ENCODE results near the gene CROCC2. TPM values are rescaled to one million over a fixed set of nuclear protein-coding genes. Genes with fewer than 3 reads are reported as not detected.

CROCC2 gene
- total and polyA plus RNA-seq, 2 of the 13 experiments (the other 11 are each of a cell fraction or from before 2014, with no cell fraction given): not detected

GRCh38 chr2:240857039-240858008 lies 48.8 kb upstream of the CROCC2 start (continued):
- TF ChIP-seq SMAD9 (CRISPR knock-in tag; IDR thresholded peaks at IDR 0.05) (peak; percentile 97; the same call in 1 of the 2 replicates), MAFK (conservative IDR thresholded peaks at IDR 0.05 in 1 of 2, IDR thresholded peaks at IDR 0.05 in 1 of 2; ENCODE audit: low read length in 2 of 2) (no peak), ZFYVE20 (CRISPR knock-in tag; IDR thresholded peaks at IDR 0.05; ENCODE audit: borderline replicate concordance, low read depth) (0 out of 2 replicates have a peak, but pooled peaks have one; percentile 81), GATA4 (IDR thresholded peaks at IDR 0.05; ENCODE audit: borderline replicate concordance, low read depth) (peak; percentile 47; the same call in 1 of the 2 replicates), ZBTB37 (CRISPR knock-in tag; IDR thresholded peaks at IDR 0.05) (peak; percentile 92), ZNF883 (CRISPR knock-in tag; IDR thresholded peaks at IDR 0.05; ENCODE audit: not compliant biosample characterization) (peak; percentile 99), ZNF317 (CRISPR knock-in tag; IDR thresholded peaks at IDR 0.05) (peak; percentile 93), ARNT (IDR thresholded peaks at IDR 0.05) (no peak), ZNF766 (CRISPR knock-in tag; IDR thresholded peaks at IDR 0.05; ENCODE audit: borderline replicate concordance) (no peak), E2F1 (CRISPR knock-in tag; IDR thresholded peaks at IDR 0.05) (no peak), MAF1 (CRISPR knock-in tag; IDR thresholded peaks at IDR 0.05; ENCODE audit: borderline replicate concordance) (0 out of 2 replicates have a peak, but pooled peaks have one; percentile 83), RCOR2 (CRISPR knock-in tag; IDR thresholded peaks at IDR 0.05) (peak; percentile 72; the same call in 1 of the 2 replicates), ZNF781 (CRISPR knock-in tag; IDR thresholded peaks at IDR 0.05; ENCODE audit: borderline replicate concordance, not compliant biosample characterization) (peak; percentile 96), FOXA1 (IDR thresholded peaks at IDR 0.05) (no peak), FOXA1 (CRISPR knock-in tag; IDR thresholded peaks at IDR 0.05) (peak; percentile 76), ATF7 (IDR thresholded peaks at IDR 0.05) (peak; percentile 68; the same call in 1 of the 2 replicates), ATF7 (CRISPR knock-in tag; IDR thresholded peaks at IDR 0.05) (peak; percentile 88), ZFP36 (IDR thresholded peaks at IDR 0.05; ENCODE audit: borderline replicate concordance, low read depth, low read length, partially characterized antibody) (no peak), ZNF713 (CRISPR knock-in tag; IDR thresholded peaks at IDR 0.05) (no peak), ZNF333 (CRISPR knock-in tag; IDR thresholded peaks at IDR 0.05; ENCODE audit: borderline replicate concordance) (peak; percentile 98; the same call in 1 of the 2 replicates), ZIK1 (CRISPR knock-in tag; IDR thresholded peaks at IDR 0.05; ENCODE audit: borderline replicate concordance, low read depth) (peak; percentile 97), USF2 (IDR thresholded peaks at IDR 0.05; ENCODE audit: low read depth, low read length) (peak; percentile 94), USF2 (CRISPR knock-in tag; IDR thresholded peaks at IDR 0.05; ENCODE audit: borderline replicate concordance) (peak; percentile 96), SRF (IDR thresholded peaks at IDR 0.05; ENCODE audit: low read depth, low read length) (no peak), ZNF616 (CRISPR knock-in tag; IDR thresholded peaks at IDR 0.05; ENCODE audit: low read depth) (peak; percentile 96), ZNF143 (CRISPR knock-in tag; IDR thresholded peaks at IDR 0.05) (peak; percentile 71)

Measured in HepG2 (cell line).